Stomach (tissue), 9 donors: ENCODE measurements around the gene PARD3. TPM values are rescaled to one million over a fixed set of nuclear protein-coding genes. Genes with fewer than 3 reads are reported as not detected.

ENCODE experiments used
- DNase-seq, 2 donors: peaks; one replicate each; pipeline versions ENCODE4 v3.0.0 to v3.0.0-alpha.2; 2013 to 2019
- H3K27ac ChIP-seq, 5 donors: fragments of 200-600 bp in 4 of 5; sonication (generic) in 4 of 5; one replicate each; pipeline ENCODE4 v1.5.1; 2013 to 2019; ENCODE audit warnings: mild to moderate bottlenecking in 1 of 5, moderate library complexity in 1 of 5
- H3K27me3 ChIP-seq, 3 donors: fragments of 200-600 bp; sonication (generic); one replicate each; pipeline ENCODE4 v1.5.1; 2017 to 2019; ENCODE audit warnings: mixed run types in 1 of 3
- H3K36me3 ChIP-seq, 4 donors: fragments of 200-600 bp; sonication (generic); 1 replicate in 3 of 4; 2 replicates in 1 of 4; pipeline ENCODE4 v1.5.1; 2016 to 2019
- H3K4me1 ChIP-seq, 4 donors: fragments of 200-600 bp; sonication (generic); one replicate each; pipeline ENCODE4 v1.5.1; 2016 to 2019
- H3K4me3 ChIP-seq, 4 donors: fragments of 200-600 bp; sonication (generic) in 3 of 4; one replicate each; pipeline ENCODE4 v1.5.1; 2016 to 2019; ENCODE audit warnings: mild to moderate bottlenecking in 1 of 4
- H3K9me3 ChIP-seq, 4 donors: fragments of 200-600 bp; sonication (generic); one replicate each; pipeline ENCODE4 v1.5.1; 2016 to 2019
- EP300 ChIP-seq: sonication (generic); formaldehyde crosslinking; IDR thresholded peaks from one replicate; pipeline ENCODE4 v1.6.1; 2017; ENCODE audit warnings: antibody characterized with exemption
- POLR2A ChIP-seq, 4 donors: fragments of 450-650 bp; IDR thresholded peaks; one replicate each; pipeline ENCODE4 v1.6.1; 2016; ENCODE audit warnings: antibody characterized with exemption in 4 of 4, control low read depth in 2 of 4, mild to moderate bottlenecking in 1 of 4, moderate library complexity in 1 of 4
- POLR2AphosphoS5 ChIP-seq, 3 donors: sonication (generic); formaldehyde crosslinking; IDR thresholded peaks; one replicate each; pipeline ENCODE4 v1.6.1; 2016; ENCODE audit warnings: antibody characterized with exemption in 3 of 3
- WGBS, 5 donors: extraction: QIAGEN DNeasy Blood & Tissue Kit in 3 of 5; methylation state at CpG; one replicate each; pipeline versions ENCODE4 v1.1.5 to v1.1.7; 2013 to 2018; 5-methylcytosine and 5-hydroxymethylcytosine counted together
- intact Hi-C: fragments of 100-400 bp; cut with DNase I; formaldehyde crosslinking; loops from one replicate; pipeline ENCODE4 v1.15.1; 2023; ENCODE audit warnings: low total_unique reads
- polyA plus RNA-seq, 3 donors: library from polyadenylated mRNA; stranded (reverse); fragments of 200-250 nt; gene quantifications; one replicate each; pipeline ENCODE4 v1.2.3, GENCODE V29; 2013
- total RNA-seq, 5 donors: library from RNA; depleted of rRNA; stranded (reverse); fragments of >200 nt; gene quantifications; one replicate each; pipeline versions ENCODE4 v1.1.0 to v1.2.3, GENCODE V29; 2014 to 2016
- TF ChIP-seq, protein P1 (sequence below), 7 experiments: fragments of 450-650 bp in 4 of 7; fragments of 200-600 bp in 3 of 7; sonication (generic) in 3 of 7; IDR thresholded peaks; one replicate each; pipeline ENCODE4 v1.5.1; 2016 to 2019; ENCODE audit warnings: antibody characterized with exemption in 7 of 7, control low read depth in 2 of 7, mild to moderate bottlenecking in 1 of 7
- donor health status: healthy with polysubstance abuse.
- donor health status: Bipolar disorder and iron deficiency.
- donor health status: healthy.

Gene PARD3
- total and polyA plus RNA-seq, 8 donors, result 13.7 to 118 (median 31.8) TPM

DNA sequence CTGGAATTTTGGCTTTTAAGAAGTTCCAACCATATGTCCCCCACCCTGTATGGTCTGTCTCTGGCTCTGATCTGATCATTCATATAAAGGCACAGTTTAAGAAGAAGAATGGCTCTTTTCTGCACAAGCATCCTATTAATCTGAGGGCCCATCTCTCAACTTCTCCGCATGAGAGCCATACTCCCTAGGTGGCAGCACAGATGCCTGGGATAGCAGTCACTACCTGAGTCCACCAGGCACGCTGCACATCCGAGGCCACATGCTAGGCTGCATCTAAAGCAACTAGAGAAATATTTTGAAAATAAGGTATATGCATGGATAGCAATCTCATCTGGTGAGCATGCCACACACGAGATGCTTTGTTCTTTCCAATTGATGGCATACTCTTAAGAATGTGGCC lies 565.5 kb downstream of the PARD3 start:
- DNase-seq, result no peak
- TF ChIP-seq, protein P1, sequence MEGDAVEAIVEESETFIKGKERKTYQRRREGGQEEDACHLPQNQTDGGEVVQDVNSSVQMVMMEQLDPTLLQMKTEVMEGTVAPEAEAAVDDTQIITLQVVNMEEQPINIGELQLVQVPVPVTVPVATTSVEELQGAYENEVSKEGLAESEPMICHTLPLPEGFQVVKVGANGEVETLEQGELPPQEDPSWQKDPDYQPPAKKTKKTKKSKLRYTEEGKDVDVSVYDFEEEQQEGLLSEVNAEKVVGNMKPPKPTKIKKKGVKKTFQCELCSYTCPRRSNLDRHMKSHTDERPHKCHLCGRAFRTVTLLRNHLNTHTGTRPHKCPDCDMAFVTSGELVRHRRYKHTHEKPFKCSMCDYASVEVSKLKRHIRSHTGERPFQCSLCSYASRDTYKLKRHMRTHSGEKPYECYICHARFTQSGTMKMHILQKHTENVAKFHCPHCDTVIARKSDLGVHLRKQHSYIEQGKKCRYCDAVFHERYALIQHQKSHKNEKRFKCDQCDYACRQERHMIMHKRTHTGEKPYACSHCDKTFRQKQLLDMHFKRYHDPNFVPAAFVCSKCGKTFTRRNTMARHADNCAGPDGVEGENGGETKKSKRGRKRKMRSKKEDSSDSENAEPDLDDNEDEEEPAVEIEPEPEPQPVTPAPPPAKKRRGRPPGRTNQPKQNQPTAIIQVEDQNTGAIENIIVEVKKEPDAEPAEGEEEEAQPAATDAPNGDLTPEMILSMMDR (IDR thresholded peaks at IDR 0.05), result no peak
- TF ChIP-seq POLR2A (IDR thresholded peaks at IDR 0.05) (no peak), POLR2AphosphoS5 (IDR thresholded peaks at IDR 0.05) (no peak), EP300 (no peak)
- H3K36me3 ChIP-seq, result no peaks in the 10 kb centered on the region
- intact Hi-C loops, result no loop called here
- no peaks in the 10 kb centered on the region for H3K9me3 ChIP-seq
- 85 to 92% (median 89%) methylated on average over 4 of the region's 4 CpGs for WGBS, 5 donors
- no peak overlapping the region for H3K4me3 ChIP-seq
- H3K27me3 ChIP-seq, result no peaks in the 10 kb centered on the region
- H3K27ac ChIP-seq, result no peak overlapping the region
- peaks cover 0 to 6% (median under 1%) of the 10 kb centered on the region in 4 donors for H3K4me1 ChIP-seq

DNA sequence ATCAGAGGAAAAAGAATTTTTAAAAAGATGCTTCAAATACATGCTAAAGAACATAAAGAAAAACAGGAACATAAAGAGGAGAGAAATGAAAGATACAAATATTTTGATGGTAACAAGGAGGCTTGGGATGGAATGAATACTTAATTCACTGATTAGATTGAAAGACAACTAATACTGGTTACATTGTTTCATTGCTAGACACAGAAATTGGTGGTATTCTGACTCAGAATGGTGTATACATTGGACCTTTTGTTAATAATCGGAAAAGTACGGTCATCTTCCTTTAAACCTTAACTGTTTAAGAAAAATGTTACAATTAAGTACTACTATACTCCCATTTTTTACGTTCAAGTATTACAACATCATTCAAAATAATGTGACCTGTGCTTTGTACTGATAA lies 567.5 kb downstream of the PARD3 start:
- TF ChIP-seq EP300 (no peak), POLR2A (IDR thresholded peaks at IDR 0.05) (no peak), POLR2AphosphoS5 (IDR thresholded peaks at IDR 0.05) (no peak)
- TF ChIP-seq, protein P1 (IDR thresholded peaks at IDR 0.05), result no peak

DNA sequence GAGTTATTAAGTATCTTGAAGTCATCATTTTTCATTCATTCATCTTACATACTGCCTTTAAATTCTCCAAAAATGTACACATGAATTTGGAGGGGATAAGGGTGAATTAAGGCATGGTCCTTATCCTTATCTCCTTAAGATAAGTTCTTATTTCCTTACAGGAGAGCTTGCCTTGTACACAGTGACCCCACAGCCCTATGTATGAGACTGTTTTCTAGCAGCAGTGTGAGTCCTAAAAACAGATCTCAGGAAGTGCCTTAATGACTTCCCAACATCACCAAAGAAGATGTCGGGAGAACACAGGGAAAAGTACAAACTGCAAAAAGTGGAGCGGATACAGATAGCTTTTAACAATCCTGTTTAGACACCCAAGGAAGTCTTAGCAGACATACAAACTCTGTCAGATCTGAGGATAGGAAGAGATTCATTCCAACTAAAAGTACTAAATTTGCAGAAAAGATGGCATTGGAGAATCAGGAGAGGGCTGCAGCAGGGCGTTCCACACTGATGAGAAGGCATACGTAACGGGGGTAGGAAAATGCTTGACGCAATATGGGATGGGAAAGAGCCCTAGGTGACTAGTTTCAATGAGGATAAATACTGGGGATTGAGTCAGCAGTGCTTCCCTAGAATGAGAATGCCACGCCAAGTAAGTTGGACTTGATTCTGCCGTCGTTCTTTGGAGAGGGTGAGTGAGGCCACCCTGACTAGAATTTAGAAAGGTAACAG lies 570.2 kb downstream of the PARD3 start:
- DNase-seq, result no peak
- no peaks in the 10 kb centered on the region for H3K4me1 ChIP-seq
- no peaks in the 10 kb centered on the region for H3K9me3 ChIP-seq
- H3K27ac ChIP-seq, result no peak overlapping the region
- H3K36me3 ChIP-seq, result no peaks in the 10 kb centered on the region
- no peak for TF ChIP-seq EP300
- no peak for TF ChIP-seq POLR2A (IDR thresholded peaks at IDR 0.05)
- WGBS, 5 donors, result 81 to 90% (median 87%) methylated on average over 9 of the region's 9 CpGs
- H3K4me3 ChIP-seq, result no peak overlapping the region
- no peaks in the 10 kb centered on the region for H3K27me3 ChIP-seq
- intact Hi-C loops, result no loop called here

More for the DNA sequence above, 567.5 kb downstream of the PARD3 start:
- Histone ChIP-seq H3K27me3 (no peaks in the 10 kb centered on the region), H3K9me3 (no peaks in the 10 kb centered on the region), H3K4me1 (peaks cover 0 to 6% (median 0%) of the 10 kb centered on the region in 4 donors), H3K27ac (no peak overlapping the region), H3K36me3 (no peaks in the 10 kb centered on the region), H3K4me3 (no peak overlapping the region)
- 87 to 99% (median 96%) methylated on average over 3 of the region's 3 CpGs for WGBS, 5 donors
- intact Hi-C loops, result no loop called here
- DNase-seq, result no peak

DNA sequence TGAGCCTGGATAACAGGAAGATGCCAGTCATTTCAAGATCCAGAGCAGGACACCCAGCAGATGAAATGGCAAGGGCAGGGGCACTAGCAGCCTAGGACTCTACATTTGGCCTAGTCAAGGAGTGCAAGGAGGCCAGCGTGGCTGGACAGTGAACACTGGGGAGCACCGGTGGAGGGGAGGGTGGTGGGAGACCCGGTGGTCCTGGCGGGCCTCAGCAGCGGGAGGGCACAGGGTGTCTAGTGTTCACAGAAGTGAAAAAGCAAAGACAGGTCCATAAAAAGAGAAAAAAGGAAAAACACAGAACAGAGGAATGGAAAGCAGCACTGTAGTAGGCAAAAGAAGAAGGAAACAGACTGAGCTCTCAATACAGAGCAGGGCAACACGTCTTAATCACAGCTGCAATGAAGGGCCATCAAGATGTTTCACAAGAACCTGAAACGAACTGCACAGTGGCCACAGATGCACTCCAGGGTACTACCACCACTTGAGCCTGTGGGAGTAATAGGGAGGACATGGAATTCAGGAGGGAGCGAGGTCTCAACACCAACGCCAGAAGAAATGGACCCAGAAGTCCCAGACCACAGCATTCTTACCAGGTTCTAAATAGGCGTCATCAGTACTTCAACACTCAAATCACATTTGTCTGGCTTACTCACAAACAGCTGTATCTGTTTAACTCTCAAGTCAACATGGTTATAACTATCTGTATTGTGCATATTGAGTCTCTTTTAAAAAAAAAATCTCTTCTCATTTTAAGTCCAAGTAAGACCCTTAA lies 573.7 kb downstream of the PARD3 start:
- Histone ChIP-seq H3K9me3 (no peaks in the 10 kb centered on the region), H3K4me1 (peaks cover 0 to 5% (median 0%) of the 10 kb centered on the region in 4 donors), H3K36me3 (no peaks in the 10 kb centered on the region), H3K27me3 (no peaks in the 10 kb centered on the region), H3K27ac (no peak overlapping the region), H3K4me3 (no peak overlapping the region)
- DNase-seq, result no peak
- TF ChIP-seq POLR2A (IDR thresholded peaks at IDR 0.05), result no peak
- TF ChIP-seq, protein P1 (IDR thresholded peaks at IDR 0.05), result no peak
- TF ChIP-seq POLR2AphosphoS5 (IDR thresholded peaks at IDR 0.05), result no peak
- TF ChIP-seq EP300, result no peak
- intact Hi-C loops, result no loop called here
- WGBS, 5 donors, result 91 to 96% (median 92%) methylated on average over 10 of the region's 10 CpGs
